Muscle of leg (tissue), 11 donors: ENCODE data around the gene SAXO2. TPM values are rescaled to one million over a fixed set of nuclear protein-coding genes. Genes with fewer than 3 reads are reported as not detected.
"Not testable (repeated sequence)": the region's sequence is repeated elsewhere in the genome, so short reads cannot be mapped to it uniquely, and the experiment has no call there.

Source experiments
- DNase-seq: peaks from one replicate; pipeline ENCODE4 v3.0.0; 2013
- H3K27ac ChIP-seq: one replicate; pipeline ENCODE4 v1.5.1; 2013; ENCODE audit warnings: mild to moderate bottlenecking, low read length, control low read depth
- H3K27me3 ChIP-seq: one replicate; pipeline ENCODE4 v1.6.1; 2013; ENCODE audit warnings: low read length; ENCODE audit not compliant: control insufficient read depth, insufficient read depth
- H3K36me3 ChIP-seq: one replicate; pipeline ENCODE4 v1.6.1; 2013; ENCODE audit warnings: low read length; ENCODE audit not compliant: control insufficient read depth, insufficient read depth
- H3K4me1 ChIP-seq: one replicate; pipeline ENCODE4 v1.6.1; 2013; ENCODE audit warnings: low read length; ENCODE audit not compliant: control insufficient read depth, insufficient read depth
- H3K4me3 ChIP-seq: one replicate; pipeline ENCODE4 v1.5.1; 2013; ENCODE audit warnings: low read length, control low read depth
- H3K9me3 ChIP-seq: replicated peaks from 2 replicates; pipeline ENCODE4 v1.6.1; 2013; ENCODE audit warnings: low read depth, low read length; ENCODE audit not compliant: control insufficient read depth
- WGBS: methylation state at CpG from one replicate; pipeline ENCODE4 v1.1.5; 2013; ENCODE audit warnings: missing lambda C conversion rate; ENCODE audit not compliant: insufficient coverage; 5-methylcytosine and 5-hydroxymethylcytosine counted together
- polyA plus RNA-seq, 8 donors: library from polyadenylated mRNA; unstranded; fragments of 120-200 nt; gene quantifications; one replicate each; pipeline versions ENCODE4 v1.2.1 to v1.2.3, GENCODE V29; 2013; ENCODE audit warnings: inconsistent platforms in 1 of 8, low replicate concordance in 1 of 8; ENCODE audit not compliant: insufficient read length in 8 of 8, insufficient read depth in 1 of 8
- total RNA-seq: library from RNA; stranded (reverse); fragments of 120-200 nt; gene quantifications from one replicate; pipeline ENCODE4 v1.2.4, GENCODE V29; 2013

Gene SAXO2
- total and polyA plus RNA-seq, 9 donors: 0.89 to 3.5 (median 2.0) TPM

- not testable (repeated sequence) for H3K36me3 ChIP-seq, H3K9me3 ChIP-seq, H3K27ac ChIP-seq, DNase-seq, H3K4me1 ChIP-seq, H3K27me3 ChIP-seq, H3K4me3 ChIP-seq
- WGBS: no CpG with 5 or more reads among the region's 6 CpGs
These were observed 58.2 kb downstream of the SAXO2 start for GRCh38 chr15:82320861-82321260.

- not testable (repeated sequence) for H3K27ac ChIP-seq, H3K36me3 ChIP-seq, H3K9me3 ChIP-seq, H3K4me3 ChIP-seq, H3K27me3 ChIP-seq, DNase-seq, H3K4me1 ChIP-seq
- no CpG with 5 or more reads among the region's 10 CpGs for WGBS
These were observed 59.9 kb downstream of the SAXO2 start for GRCh38 chr15:82322488-82322887.

DNA sequence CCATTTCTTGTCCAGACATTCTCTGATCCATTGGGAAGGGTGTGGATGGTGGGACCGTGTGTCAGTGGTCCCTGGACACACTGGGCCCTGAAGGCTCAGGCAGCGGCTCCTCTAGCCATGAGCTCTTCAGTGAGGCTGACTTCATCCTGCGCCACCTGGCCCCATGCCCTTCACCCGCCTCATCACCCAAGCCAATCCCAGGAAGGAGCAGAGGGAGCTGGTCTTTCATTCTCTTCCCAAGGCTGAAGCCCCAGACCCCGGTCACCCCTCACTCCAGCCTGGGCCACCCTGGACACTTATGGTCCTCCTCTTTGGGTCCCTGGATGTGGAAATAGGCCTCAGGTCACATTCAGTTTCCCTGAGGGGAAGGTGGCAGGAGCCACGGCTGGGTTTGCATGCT, 62.2 kb downstream of the SAXO2 start:
- not testable (repeated sequence) for H3K27me3 ChIP-seq, H3K4me3 ChIP-seq, H3K36me3 ChIP-seq, DNase-seq, H3K4me1 ChIP-seq, H3K27ac ChIP-seq, H3K9me3 ChIP-seq
- no CpG with 5 or more reads among the region's 6 CpGs for WGBS

DNA sequence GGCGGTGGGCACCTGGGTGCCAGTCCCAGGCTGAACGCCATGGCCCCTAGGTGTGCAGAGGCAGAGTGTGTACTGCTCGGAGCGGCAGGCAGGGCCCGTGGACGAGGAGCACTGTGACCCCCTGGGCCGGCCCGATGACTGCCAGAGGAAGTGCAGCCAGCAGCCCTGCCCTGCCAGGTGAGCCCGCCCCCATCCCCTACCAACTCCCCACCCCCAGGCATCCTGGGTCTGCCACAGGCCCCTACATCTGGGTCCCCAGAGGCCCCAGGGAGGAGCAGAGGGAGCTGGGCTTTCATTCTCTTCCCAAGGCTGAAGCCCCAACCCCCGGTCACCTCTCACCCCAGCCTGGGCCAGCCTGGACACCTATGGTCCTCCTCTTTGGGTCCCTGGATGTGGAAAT, 63.0 kb downstream of the SAXO2 start:
- not testable (repeated sequence) for H3K36me3 ChIP-seq, H3K4me1 ChIP-seq, H3K9me3 ChIP-seq, H3K27me3 ChIP-seq, DNase-seq, H3K4me3 ChIP-seq, H3K27ac ChIP-seq
- WGBS: 67% methylated on average over 1 of the region's 10 CpGs

DNA sequence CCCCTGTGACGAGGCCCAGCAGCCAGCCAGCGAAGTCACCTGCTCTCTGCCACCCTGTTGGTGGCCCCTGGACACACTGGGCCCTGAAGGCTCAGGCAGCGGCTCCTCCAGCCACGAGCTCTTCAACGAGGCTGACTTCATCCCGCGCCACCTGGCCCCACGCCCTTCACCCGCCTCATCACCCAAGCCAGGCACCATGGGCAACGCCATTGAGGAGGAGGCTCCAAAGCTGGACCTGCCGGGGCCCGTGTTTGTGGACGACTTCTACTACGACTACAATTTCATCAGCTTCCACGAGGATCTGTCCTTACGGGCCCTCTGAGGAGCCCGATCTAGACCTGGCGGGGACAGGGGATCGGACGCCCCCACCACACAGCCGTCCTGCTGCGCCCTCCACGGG, 64.3 kb downstream of the SAXO2 start:
- not testable (repeated sequence) for H3K27ac ChIP-seq, H3K9me3 ChIP-seq, H3K4me1 ChIP-seq, DNase-seq, H3K27me3 ChIP-seq, H3K36me3 ChIP-seq, H3K4me3 ChIP-seq
- WGBS: 83% methylated on average over 7 of the region's 23 CpGs

DNA sequence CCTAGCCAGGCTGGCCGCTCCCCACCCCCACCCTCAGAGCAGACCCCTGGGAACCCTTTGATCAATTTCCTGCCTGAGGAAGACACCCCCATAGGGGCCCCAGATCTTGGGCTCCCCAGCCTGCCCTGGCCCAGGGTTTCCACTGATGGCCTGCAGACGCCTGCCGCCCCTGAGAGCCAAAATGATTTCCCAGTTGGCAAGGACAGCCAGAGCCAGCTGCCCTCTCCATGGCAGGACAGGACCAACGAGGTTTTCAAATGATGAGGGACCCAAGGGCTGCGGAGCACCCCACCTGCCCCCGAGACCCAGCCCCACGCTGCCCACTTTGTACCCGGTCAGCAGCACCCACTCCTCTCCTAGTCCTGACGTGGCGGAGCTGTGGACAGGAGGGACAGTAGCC, 64.8 kb downstream of the SAXO2 start:
- not testable (repeated sequence) for H3K36me3 ChIP-seq, H3K4me3 ChIP-seq, H3K9me3 ChIP-seq, H3K27me3 ChIP-seq, H3K4me1 ChIP-seq, DNase-seq, H3K27ac ChIP-seq
- WGBS: no CpG with 5 or more reads among the region's 10 CpGs

GRCh38 chr15:82329039-82329438, 66.4 kb downstream of the SAXO2 start:
- H3K27ac ChIP-seq, H3K9me3 ChIP-seq, H3K27me3 ChIP-seq, H3K4me3 ChIP-seq, DNase-seq, H3K36me3 ChIP-seq, H3K4me1 ChIP-seq: not testable (repeated sequence)
- no CpG with 5 or more reads among the region's 13 CpGs for WGBS

DNA sequence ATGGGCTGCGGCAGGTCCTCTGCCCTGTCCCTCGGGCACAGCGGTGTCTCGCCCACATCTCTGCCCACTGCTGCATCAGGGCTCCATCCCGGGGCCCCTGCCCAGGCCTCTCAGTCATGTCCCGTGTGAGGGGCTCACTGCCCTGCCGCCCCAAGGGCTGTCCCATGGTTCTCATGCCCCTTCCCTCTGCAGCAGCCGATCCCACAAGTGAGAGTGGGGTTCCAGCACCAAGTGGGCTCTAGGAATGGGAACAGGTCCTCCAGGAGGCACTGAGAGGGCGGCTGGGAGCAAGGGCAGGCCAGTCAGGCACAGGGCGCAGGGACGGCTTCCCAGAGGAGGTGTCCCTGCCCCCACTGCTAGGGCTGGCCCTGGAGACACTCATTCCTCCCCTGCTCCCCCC, 68.3 kb downstream of the SAXO2 start:
- DNase-seq, H3K4me3 ChIP-seq, H3K4me1 ChIP-seq, H3K9me3 ChIP-seq, H3K27me3 ChIP-seq, H3K36me3 ChIP-seq, H3K27ac ChIP-seq: not testable (repeated sequence)
- WGBS: no CpG with 5 or more reads among the region's 11 CpGs

- not testable (repeated sequence) for DNase-seq, H3K36me3 ChIP-seq, H3K27me3 ChIP-seq, H3K4me3 ChIP-seq, H3K4me1 ChIP-seq, H3K9me3 ChIP-seq, H3K27ac ChIP-seq
- no CpG with 5 or more reads among the region's 3 CpGs for WGBS
These were observed 69.1 kb downstream of the SAXO2 start for GRCh38 chr15:82331576-82332304.

DNA sequence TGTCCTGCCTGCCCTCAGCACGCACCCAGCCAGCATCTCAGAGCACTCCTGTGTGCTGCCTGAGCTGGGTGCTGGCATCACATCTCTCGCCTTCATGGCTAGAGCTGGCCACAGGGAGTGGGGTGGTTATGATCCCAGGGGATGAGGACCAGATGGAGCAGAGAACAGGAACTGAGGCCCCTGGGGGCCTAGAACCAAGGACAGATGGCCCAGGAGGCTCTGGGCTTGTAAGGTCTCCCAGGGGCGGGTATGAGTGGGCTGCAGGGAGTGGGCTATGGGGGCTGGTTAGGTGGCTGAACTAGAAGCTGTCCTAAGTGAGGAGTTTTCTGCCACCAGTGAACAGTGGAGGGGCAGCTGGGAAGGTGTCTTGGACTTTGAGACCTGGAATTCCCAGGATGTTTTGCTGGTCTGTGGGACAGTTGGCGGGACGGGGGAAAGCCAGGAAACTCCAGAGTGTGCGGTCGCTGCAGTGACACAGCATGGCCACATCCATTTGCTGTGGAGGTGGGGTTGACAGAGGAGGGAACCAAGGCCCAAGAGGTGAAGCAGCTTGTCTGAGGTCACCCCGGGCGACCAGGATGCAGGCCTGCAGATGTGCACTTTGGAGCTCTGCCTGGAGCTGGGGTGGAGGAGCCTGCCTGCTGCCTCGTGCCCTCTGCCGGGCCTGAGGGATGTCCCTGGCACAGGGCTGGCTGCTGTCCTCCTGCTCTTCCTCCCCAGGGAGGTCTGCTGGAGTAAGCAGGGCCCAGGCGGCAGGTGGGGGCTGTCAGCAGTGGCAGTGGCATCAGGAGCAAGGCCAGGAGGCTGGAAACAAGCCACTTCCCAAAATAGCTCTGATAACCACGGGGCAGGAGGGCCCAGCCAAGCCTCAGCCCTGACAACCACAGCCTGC, 70.3 kb downstream of the SAXO2 start:
- not testable (repeated sequence) for H3K27ac ChIP-seq, H3K4me3 ChIP-seq, H3K9me3 ChIP-seq, H3K27me3 ChIP-seq, H3K36me3 ChIP-seq, H3K4me1 ChIP-seq
- DNase-seq: peak; percentile 71
- WGBS: 50% methylated on average over 2 of the region's 13 CpGs
